ENCODE data around the gene SIAH3. TPM values are rescaled to one million over a fixed set of nuclear protein-coding genes. Genes with fewer than 3 reads are reported as not detected.

Gene SIAH3
- total RNA-seq, 2 donors from 2014 or later = not detected

DNA sequence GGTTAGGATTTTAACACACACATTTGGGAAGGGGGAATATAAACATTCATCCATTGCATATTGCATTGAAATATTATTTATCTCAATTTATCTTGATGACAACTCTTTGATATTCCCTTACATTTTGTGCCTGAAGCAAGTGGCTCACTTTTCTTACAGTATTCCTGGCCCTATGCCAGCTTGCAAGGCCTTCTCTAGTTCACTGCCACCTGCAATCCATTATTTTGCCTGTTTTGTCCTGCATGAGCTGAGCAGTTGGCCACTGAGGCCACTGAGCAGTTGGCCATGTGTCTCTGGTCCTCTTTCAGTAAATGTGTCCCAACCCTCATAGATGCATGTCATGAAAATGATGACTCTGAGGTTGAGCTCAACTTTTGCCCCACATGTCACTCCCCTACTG lies 99.7 kb downstream of the SIAH3 start:
- Histone ChIP-seq H3K4me1 (ENCODE audit: control insufficient read depth in 1 of 2, low read depth in 2 of 2) (no peaks in the 10 kb centered on the region), H3K27ac (no peak overlapping the region), H3K4me3 (no peak overlapping the region), H3K27me3 (replicated peaks; ENCODE audit: insufficient read depth) (no peaks in the 10 kb centered on the region), H3K36me3 (no peaks in the 10 kb centered on the region), H3K9me3 (no peaks in the 10 kb centered on the region)
- DNase-seq (ENCODE audit: low spot score) (no peak), ATAC-seq (ENCODE audit: insufficient number of reproducible peaks, low FRiP score, low read depth) (no peak)
- TF ChIP-seq, protein P1, sequence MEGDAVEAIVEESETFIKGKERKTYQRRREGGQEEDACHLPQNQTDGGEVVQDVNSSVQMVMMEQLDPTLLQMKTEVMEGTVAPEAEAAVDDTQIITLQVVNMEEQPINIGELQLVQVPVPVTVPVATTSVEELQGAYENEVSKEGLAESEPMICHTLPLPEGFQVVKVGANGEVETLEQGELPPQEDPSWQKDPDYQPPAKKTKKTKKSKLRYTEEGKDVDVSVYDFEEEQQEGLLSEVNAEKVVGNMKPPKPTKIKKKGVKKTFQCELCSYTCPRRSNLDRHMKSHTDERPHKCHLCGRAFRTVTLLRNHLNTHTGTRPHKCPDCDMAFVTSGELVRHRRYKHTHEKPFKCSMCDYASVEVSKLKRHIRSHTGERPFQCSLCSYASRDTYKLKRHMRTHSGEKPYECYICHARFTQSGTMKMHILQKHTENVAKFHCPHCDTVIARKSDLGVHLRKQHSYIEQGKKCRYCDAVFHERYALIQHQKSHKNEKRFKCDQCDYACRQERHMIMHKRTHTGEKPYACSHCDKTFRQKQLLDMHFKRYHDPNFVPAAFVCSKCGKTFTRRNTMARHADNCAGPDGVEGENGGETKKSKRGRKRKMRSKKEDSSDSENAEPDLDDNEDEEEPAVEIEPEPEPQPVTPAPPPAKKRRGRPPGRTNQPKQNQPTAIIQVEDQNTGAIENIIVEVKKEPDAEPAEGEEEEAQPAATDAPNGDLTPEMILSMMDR (IDR thresholded peaks at IDR 0.05) = no peak

DNA sequence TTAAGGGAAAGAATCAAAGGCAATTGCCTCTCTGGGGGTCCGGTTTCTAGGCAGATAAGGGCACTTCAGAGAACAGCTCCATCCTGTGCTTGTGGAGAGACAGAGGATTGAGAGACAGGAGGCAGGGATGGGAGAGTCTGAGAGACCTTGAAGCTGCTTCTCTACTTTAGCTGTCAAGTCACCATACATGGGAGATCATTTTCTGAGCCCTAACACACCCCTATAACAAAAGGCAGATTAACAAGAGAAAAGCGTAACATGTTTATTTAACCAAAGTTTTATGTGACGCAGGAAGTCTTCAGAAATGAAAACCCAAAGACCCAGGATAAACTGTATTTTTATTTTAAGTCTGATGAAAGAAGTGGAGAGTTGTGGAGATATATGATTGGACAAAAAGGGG lies 101.0 kb downstream of the SIAH3 start:
- ATAC-seq (ENCODE audit: insufficient number of reproducible peaks, low FRiP score, low read depth) = no peak
- DNase-seq (ENCODE audit: low spot score) = no peak
- Histone ChIP-seq H3K36me3 (no peaks in the 10 kb centered on the region), H3K4me3 (no peak overlapping the region), H3K9me3 (no peaks in the 10 kb centered on the region), H3K27ac (no peak overlapping the region), H3K27me3 (replicated peaks; ENCODE audit: insufficient read depth) (no peaks in the 10 kb centered on the region), H3K4me1 (ENCODE audit: control insufficient read depth in 1 of 2, low read depth in 2 of 2) (no peaks in the 10 kb centered on the region)
- TF ChIP-seq, protein P1 (IDR thresholded peaks at IDR 0.05) = no peak

GRCh38 chr13:45748941-45749759 lies 102.4 kb downstream of the SIAH3 start:
- no peak overlapping the region for H3K4me3 ChIP-seq
- DNase-seq (ENCODE audit: low spot score) (no peak), ATAC-seq (ENCODE audit: insufficient number of reproducible peaks, low FRiP score, low read depth) (no peak)
- H3K36me3 ChIP-seq = no peaks in the 10 kb centered on the region
- H3K27ac ChIP-seq = no peak overlapping the region
- no peaks in the 10 kb centered on the region for H3K4me1 ChIP-seq (ENCODE audit: control insufficient read depth in 1 of 2, low read depth in 2 of 2)
- no peaks in the 10 kb centered on the region for H3K27me3 ChIP-seq (replicated peaks; ENCODE audit: insufficient read depth)
- no peaks in the 10 kb centered on the region for H3K9me3 ChIP-seq
- TF ChIP-seq, protein P1 (IDR thresholded peaks at IDR 0.05) = no peak

GRCh38 chr13:45747071-45747470 lies 104.5 kb downstream of the SIAH3 start:
- no peak overlapping the region for H3K4me3 ChIP-seq
- TF ChIP-seq, protein P1 (IDR thresholded peaks at IDR 0.05) = no peak
- H3K27me3 ChIP-seq (replicated peaks; ENCODE audit: insufficient read depth) = no peaks in the 10 kb centered on the region
- no peaks in the 10 kb centered on the region for H3K9me3 ChIP-seq
- H3K4me1 ChIP-seq (ENCODE audit: control insufficient read depth in 1 of 2, low read depth in 2 of 2) = no peaks in the 10 kb centered on the region
- no peaks in the 10 kb centered on the region for H3K36me3 ChIP-seq
- no peak overlapping the region for H3K27ac ChIP-seq
- DNase-seq (ENCODE audit: low spot score) (no peak), ATAC-seq (ENCODE audit: insufficient number of reproducible peaks, low FRiP score, low read depth) (no peak)

DNA sequence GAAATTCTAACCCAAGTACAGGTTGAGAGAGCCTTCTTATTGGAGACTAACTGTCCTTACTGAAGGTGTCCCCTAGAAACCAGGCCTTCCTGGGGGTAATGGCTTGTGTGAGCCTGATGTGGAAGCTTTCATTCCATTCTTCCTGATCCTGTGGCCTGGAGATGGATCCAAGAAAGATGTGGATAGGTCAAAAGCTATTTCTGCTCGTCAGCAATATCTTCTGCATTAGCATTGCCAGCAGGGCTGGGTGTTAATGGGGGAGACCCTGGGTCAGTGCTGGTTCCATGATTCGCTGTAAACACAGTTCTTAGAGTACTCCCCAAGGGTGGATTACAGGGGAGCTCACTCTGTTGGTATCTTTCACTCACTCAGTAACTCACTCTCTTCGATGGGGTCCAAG lies 106.6 kb downstream of the SIAH3 start:
- H3K27me3 ChIP-seq (replicated peaks; ENCODE audit: insufficient read depth) = no peaks in the 10 kb centered on the region
- no peak overlapping the region for H3K4me3 ChIP-seq
- H3K4me1 ChIP-seq (ENCODE audit: control insufficient read depth in 1 of 2, low read depth in 2 of 2) = no peaks in the 10 kb centered on the region
- ATAC-seq (ENCODE audit: insufficient number of reproducible peaks, low FRiP score, low read depth) = no peak
- no peaks in the 10 kb centered on the region for H3K9me3 ChIP-seq
- no peaks in the 10 kb centered on the region for H3K36me3 ChIP-seq
- no peak for DNase-seq (ENCODE audit: low spot score)
- no peak overlapping the region for H3K27ac ChIP-seq
- TF ChIP-seq, protein P1 (IDR thresholded peaks at IDR 0.05) = no peak

All from thoracic aorta (tissue), 2 donors.